ENCODE results near the gene TSPAN10. TPM values are rescaled to one million over a fixed set of nuclear protein-coding genes. Genes with fewer than 3 reads are reported as not detected.
A peak's percentile ranks its signal among the peaks of the same experiment; 100 is the strongest.

Gene TSPAN10
- total RNA-seq, 2 experiments from 2014 or later = 1.2 TPM

- no peak for ATAC-seq
- CTCF ChIA-PET = no interaction called here
Observed at GRCh38 chr17:81638683-81639082, 1.7 kb downstream of the TSPAN10 start.

GRCh38 chr17:81640011-81640410 is 3.0 kb downstream of the TSPAN10 start:
- H3K27ac Mint-ChIP-seq = no peak overlapping the region
- peaks cover 4% of the 10 kb centered on the region for H3K36me3 Mint-ChIP-seq (ENCODE audit: low read depth)
- POLR2A ChIA-PET = interaction anchor here (1.5 kb wide), 1 partner anchor 27 kb away, joined by 5 read pairs; the partner anchor contains the start of gene CCDC137
- peaks cover 17% of the 10 kb centered on the region for H3K4me1 Mint-ChIP-seq (ENCODE audit: low read depth)
- DNase-seq = no peak
- CTCF ChIA-PET = no interaction called here
- no peaks in the 10 kb centered on the region for H3K27me3 Mint-ChIP-seq (ENCODE audit: low read depth)
- H3K9me3 Mint-ChIP-seq (ENCODE audit: insufficient read depth) = no peaks in the 10 kb centered on the region
- ATAC-seq = no peak
- no peak overlapping the region for H3K4me3 Mint-ChIP-seq

More at GRCh38 chr17:81638683-81639082, 1.7 kb downstream of the TSPAN10 start:
- Mint-ChIP-seq H3K4me3 (peak overlapping the region; percentile 3), H3K9me3 (ENCODE audit: insufficient read depth) (no peaks in the 10 kb centered on the region), H3K4me1 (ENCODE audit: low read depth) (peaks cover 22% of the 10 kb centered on the region), H3K36me3 (ENCODE audit: low read depth) (peaks cover 6% of the 10 kb centered on the region), H3K27ac (no peak overlapping the region), H3K27me3 (ENCODE audit: low read depth) (no peaks in the 10 kb centered on the region)
- POLR2A ChIA-PET = interaction anchor here (1.5 kb wide), 1 partner anchor 28 kb away, joined by 5 read pairs; the partner anchor contains the start of gene CCDC137
- DNase-seq = no peak

DNA sequence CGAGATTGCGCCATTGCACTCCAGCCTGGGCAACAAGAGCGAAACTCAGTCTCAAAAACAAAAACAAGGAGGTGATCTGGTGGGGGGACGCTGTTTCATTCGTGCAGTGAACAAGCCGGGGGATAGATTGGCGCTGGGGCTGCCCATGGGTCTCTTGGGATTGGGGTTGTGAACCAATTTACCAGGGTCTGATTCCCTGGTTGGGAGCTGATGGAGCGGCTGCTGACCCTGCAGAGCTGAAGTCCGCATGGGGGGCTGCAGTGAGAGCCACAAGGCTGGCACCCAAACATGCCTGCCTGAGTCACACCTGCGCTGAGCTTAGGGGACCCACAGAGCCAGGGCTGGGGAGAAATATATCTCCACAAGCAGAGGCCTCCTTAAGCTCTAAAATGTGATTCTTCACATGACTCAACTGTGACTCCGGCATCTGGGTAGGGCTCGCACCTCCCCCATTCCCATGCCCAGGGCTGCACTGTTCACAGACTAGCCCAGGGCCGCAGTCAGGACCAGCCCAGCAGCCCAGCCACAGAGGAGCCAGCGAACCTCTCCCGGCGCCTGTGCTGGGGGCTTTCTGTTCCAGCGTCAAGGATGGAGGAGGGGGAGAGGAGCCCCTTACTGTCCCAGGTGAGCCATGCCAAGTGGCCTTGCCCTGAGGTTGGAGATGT is 5.0 kb downstream of the TSPAN10 start:
- ChIA-PET POLR2A (no interaction called here), CTCF (no interaction called here)
- DNase-seq = no peak
- Mint-ChIP-seq H3K27ac (no peak overlapping the region), H3K27me3 (ENCODE audit: low read depth) (peaks cover 4% of the 10 kb centered on the region), H3K4me1 (ENCODE audit: low read depth) (peaks cover 6% of the 10 kb centered on the region), H3K36me3 (ENCODE audit: low read depth) (no peaks in the 10 kb centered on the region), H3K9me3 (ENCODE audit: insufficient read depth) (no peaks in the 10 kb centered on the region), H3K4me3 (no peak overlapping the region)
- no peak for ATAC-seq

GRCh38 chr17:81644496-81644895 is 7.5 kb downstream of the TSPAN10 start:
- no peak overlapping the region for H3K4me3 Mint-ChIP-seq
- H3K9me3 Mint-ChIP-seq (ENCODE audit: insufficient read depth) = no peaks in the 10 kb centered on the region
- peaks cover 19% of the 10 kb centered on the region for H3K27me3 Mint-ChIP-seq (ENCODE audit: low read depth)
- DNase-seq (no peak), ATAC-seq (no peak)
- ChIA-PET CTCF (no interaction called here), POLR2A (no interaction called here)
- H3K4me1 Mint-ChIP-seq (ENCODE audit: low read depth) = no peaks in the 10 kb centered on the region
- no peak overlapping the region for H3K27ac Mint-ChIP-seq
- peaks cover 5% of the 10 kb centered on the region for H3K36me3 Mint-ChIP-seq (ENCODE audit: low read depth)

DNA sequence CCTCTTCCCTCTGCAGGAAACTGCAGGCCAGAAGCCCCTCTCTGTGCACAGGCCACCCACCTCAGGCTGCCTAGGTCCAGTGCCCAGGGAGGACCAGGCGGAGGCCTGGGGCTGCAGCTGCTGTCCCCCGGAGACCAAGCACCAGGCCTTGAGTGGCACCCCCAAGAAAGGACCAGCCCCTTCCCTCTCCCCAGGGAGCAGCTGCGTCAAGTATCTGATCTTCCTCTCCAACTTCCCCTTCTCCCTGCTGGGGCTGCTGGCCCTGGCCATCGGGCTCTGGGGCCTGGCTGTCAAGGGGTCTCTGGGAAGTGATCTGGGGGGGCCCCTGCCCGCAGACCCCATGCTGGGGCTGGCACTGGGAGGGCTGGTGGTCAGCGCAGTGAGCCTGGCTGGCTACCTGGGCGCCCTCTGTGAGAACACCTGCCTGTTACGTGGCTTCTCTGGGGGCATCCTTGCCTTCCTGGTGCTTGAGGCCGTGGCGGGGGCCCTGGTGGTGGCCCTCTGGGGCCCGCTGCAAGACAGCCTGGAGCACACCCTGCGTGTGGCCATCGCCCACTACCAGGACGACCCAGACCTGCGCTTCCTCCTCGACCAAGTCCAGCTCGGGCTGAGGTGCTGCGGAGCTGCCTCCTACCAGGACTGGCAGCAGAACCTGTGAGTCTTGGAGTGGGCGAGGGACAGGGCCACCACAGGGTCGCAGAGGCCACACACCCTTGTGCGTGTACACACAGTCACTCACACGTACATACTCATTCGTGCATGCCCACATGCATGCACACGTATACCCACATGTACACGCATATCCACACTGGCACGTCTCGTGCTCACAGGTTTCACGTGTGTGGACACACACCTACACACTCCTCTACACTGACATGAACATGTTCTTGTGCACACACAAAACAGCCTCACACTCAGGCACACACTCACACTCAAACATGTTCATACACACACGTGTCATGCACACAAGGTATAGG is 8.3 kb downstream of the TSPAN10 start:
- ATAC-seq (no peak), DNase-seq (no peak)
- peaks cover 5% of the 10 kb centered on the region for H3K36me3 Mint-ChIP-seq (ENCODE audit: low read depth)
- ChIA-PET POLR2A (no interaction called here), CTCF (no interaction called here)
- H3K9me3 Mint-ChIP-seq (ENCODE audit: insufficient read depth) = no peaks in the 10 kb centered on the region
- H3K4me1 Mint-ChIP-seq (ENCODE audit: low read depth) = no peaks in the 10 kb centered on the region
- H3K27me3 Mint-ChIP-seq (ENCODE audit: low read depth) = peaks cover 22% of the 10 kb centered on the region
- no peak overlapping the region for H3K27ac Mint-ChIP-seq
- H3K4me3 Mint-ChIP-seq = no peak overlapping the region

DNA sequence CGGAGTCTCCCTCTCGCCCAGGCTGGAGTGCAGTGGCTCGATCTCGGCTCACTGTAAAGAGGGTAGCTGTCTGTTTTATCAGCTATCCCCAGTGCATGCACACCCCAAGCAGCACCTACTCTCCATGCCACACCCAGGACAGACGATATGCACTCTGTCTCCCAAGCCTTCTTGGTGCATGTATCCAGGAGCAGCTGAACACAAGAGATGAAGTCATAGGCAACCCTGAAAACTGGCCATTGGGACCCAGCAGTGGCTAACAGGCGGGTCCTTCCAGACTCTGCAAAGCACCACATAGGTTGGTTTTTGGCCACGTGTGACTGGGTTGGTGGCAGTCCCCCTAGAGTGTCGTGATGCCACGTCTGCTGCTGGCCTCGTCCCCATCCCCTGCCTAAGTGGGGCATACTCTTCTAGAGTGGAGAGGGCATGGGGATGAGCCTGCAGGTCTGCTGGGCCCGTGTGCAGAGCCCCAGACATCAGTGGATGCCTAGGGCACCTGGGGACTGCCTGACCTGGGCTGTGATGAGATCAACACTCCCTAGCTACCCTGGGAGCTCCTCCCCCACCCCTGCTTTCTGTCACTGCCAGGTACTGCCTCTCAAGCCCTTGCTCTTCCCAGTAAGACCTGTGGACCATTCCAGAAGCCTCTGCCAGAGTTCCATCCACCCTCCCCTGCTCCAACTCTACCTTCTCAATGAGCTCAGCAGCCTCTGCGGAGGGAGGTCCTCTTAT is 10.0 kb downstream of the TSPAN10 start:
- ChIA-PET CTCF (no interaction called here), POLR2A (interaction anchor here (1.4 kb wide), 1 partner anchor 408 kb away, joined by 3 read pairs; the partner anchor contains the start of genes NDUFAF8 and TEPSIN)

DNA sequence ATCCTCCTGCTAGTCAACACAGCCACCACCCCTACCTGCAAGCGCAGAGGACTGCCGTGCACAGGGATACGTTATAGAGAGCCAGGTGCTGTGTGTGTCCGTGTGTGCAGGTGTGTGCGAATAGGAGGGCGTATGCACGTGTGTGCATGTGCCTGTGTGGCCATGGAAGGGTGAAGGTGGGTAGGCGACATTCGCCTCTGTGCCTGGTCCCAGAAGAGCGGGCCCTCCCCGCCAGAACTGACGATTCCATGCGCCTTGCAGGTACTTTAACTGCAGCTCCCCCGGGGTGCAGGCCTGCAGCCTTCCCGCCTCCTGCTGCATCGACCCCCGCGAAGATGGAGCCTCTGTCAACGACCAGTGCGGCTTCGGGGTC is 10.6 kb downstream of the TSPAN10 start:
- no peak for DNase-seq
- ChIA-PET CTCF (no interaction called here), POLR2A (no interaction called here)
- no peak overlapping the region for H3K4me3 Mint-ChIP-seq
- no peaks in the 10 kb centered on the region for H3K9me3 Mint-ChIP-seq (ENCODE audit: insufficient read depth)
- no peak overlapping the region for H3K27ac Mint-ChIP-seq
- no peak for ATAC-seq
- peaks cover 22% of the 10 kb centered on the region for H3K27me3 Mint-ChIP-seq (ENCODE audit: low read depth)
- peaks cover 9% of the 10 kb centered on the region for H3K36me3 Mint-ChIP-seq (ENCODE audit: low read depth)
- peaks cover 6% of the 10 kb centered on the region for H3K4me1 Mint-ChIP-seq (ENCODE audit: low read depth)

More for the DNA sequence above, 10.0 kb downstream of the TSPAN10 start:
- no peak for DNase-seq
- Mint-ChIP-seq H3K27ac (no peak overlapping the region), H3K4me3 (no peak overlapping the region), H3K4me1 (ENCODE audit: low read depth) (peaks cover 5% of the 10 kb centered on the region), H3K9me3 (ENCODE audit: insufficient read depth) (no peaks in the 10 kb centered on the region), H3K27me3 (ENCODE audit: low read depth) (peaks cover 22% of the 10 kb centered on the region), H3K36me3 (ENCODE audit: low read depth) (peaks cover 9% of the 10 kb centered on the region)
- ATAC-seq = no peak

DNA sequence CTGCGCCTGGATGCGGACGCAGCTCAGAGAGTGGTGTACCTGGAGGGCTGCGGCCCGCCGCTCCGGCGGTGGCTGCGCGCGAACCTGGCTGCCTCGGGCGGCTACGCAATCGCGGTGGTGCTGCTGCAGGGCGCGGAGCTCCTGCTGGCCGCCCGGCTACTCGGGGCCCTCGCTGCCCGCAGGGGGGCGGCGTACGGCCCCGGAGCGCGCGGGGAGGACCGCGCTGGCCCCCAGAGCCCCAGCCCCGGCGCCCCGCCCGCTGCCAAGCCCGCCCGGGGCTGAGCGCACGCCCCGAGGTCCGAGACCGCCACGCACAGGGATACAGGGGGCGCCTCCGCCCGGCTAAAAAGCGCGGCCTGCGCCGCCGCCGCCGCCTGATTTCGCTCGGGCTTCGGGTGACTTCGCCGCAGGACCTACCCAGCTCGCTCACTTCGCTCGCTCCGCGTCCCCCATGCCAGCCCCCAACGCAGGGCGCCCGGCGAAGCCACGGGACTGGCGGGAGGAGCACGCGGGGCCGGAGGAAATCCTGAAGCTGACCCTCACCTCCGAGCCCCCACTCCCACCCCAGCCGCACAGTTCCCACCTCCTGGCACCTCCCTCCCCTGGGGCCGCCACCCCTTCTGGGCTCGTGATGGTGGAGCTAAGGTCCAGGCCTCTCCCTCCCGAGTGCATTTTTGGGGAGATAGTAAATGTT is 11.2 kb downstream of the TSPAN10 start:
- peaks cover 12% of the 10 kb centered on the region for H3K4me1 Mint-ChIP-seq (ENCODE audit: low read depth)
- ATAC-seq = no peak
- H3K9me3 Mint-ChIP-seq (ENCODE audit: insufficient read depth) = no peaks in the 10 kb centered on the region
- DNase-seq = no peak
- no peak overlapping the region for H3K27ac Mint-ChIP-seq
- no peak overlapping the region for H3K4me3 Mint-ChIP-seq
- peaks cover 22% of the 10 kb centered on the region for H3K27me3 Mint-ChIP-seq (ENCODE audit: low read depth)
- POLR2A ChIA-PET = interaction anchor here (1.4 kb wide), 1 partner anchor 19 kb away, joined by 3 read pairs; the partner anchor contains the start of gene CCDC137
- CTCF ChIA-PET = no interaction called here
- peaks cover 9% of the 10 kb centered on the region for H3K36me3 Mint-ChIP-seq (ENCODE audit: low read depth)

GRCh38 chr17:81648707-81649085 is 11.7 kb downstream of the TSPAN10 start:
- Mint-ChIP-seq H3K9me3 (ENCODE audit: insufficient read depth) (no peaks in the 10 kb centered on the region), H3K27me3 (ENCODE audit: low read depth) (peaks cover 22% of the 10 kb centered on the region), H3K4me1 (ENCODE audit: low read depth) (peaks cover 17% of the 10 kb centered on the region), H3K27ac (no peak overlapping the region), H3K4me3 (no peak overlapping the region), H3K36me3 (ENCODE audit: low read depth) (peaks cover 9% of the 10 kb centered on the region)
- ChIA-PET CTCF (no interaction called here), POLR2A (interaction anchor here (1.4 kb wide), 1 partner anchor 18 kb away, joined by 3 read pairs; the partner anchor contains the start of gene CCDC137)
- no peak for DNase-seq
- no peak for ATAC-seq

GRCh38 chr17:81650951-81651350 is 14.0 kb downstream of the TSPAN10 start:
- Mint-ChIP-seq H3K36me3 (ENCODE audit: low read depth) (peaks cover 9% of the 10 kb centered on the region), H3K9me3 (ENCODE audit: insufficient read depth) (no peaks in the 10 kb centered on the region), H3K4me3 (no peak overlapping the region), H3K27me3 (ENCODE audit: low read depth) (peaks cover 22% of the 10 kb centered on the region), H3K27ac (no peak overlapping the region), H3K4me1 (ENCODE audit: low read depth) (peaks cover 35% of the 10 kb centered on the region)
- no peak for DNase-seq
- CTCF ChIA-PET = no interaction called here
- POLR2A ChIA-PET = no interaction called here
- no peak for ATAC-seq

DNA sequence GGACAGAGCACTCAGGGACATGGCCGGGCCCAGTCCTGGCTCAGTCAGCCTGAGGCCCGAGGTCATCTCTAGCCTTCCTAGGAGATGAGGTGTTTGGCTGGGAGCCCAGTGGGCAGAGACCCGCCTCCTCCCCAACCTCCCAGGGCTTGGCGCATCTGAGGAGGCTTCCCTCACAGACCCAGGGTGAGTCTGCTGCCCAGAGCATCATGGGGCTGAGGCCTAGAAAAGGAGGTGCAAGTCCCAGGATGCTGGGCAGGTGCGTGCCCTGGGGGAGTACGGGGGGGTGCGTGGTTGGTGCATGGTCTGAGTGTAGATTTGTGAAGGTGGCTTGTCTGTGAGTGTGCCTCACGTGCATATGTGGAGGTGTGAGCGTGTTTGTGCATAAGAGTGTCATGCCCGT is 14.7 kb downstream of the TSPAN10 start:
- no peak for DNase-seq
- CTCF ChIA-PET = no interaction called here
- ATAC-seq = no peak
- Mint-ChIP-seq H3K27ac (peak overlapping the region; percentile 67), H3K36me3 (ENCODE audit: low read depth) (peaks cover 9% of the 10 kb centered on the region), H3K9me3 (ENCODE audit: insufficient read depth) (no peaks in the 10 kb centered on the region), H3K27me3 (ENCODE audit: low read depth) (peaks cover 21% of the 10 kb centered on the region), H3K4me3 (peak overlapping the region; percentile 23), H3K4me1 (ENCODE audit: low read depth) (peaks cover 41% of the 10 kb centered on the region)
- POLR2A ChIA-PET = no interaction called here

Data from activated CD8-positive, alpha-beta T cell treated with anti-CD3 and anti-CD28 coated beads, Interleukin-2, amount 10 ng/mL, durations not matched to agents 7 days and 5 days (primary cell).